Trophoblast cell (in vitro differentiated cells and primary cell): Measurements from ENCODE around the gene MPND.

ENCODE experiments used
- DNase-seq, 2 donors: peaks; one replicate each; pipeline ENCODE4 v3.0.0-alpha.2; 2016
- H2AFZ ChIP-seq: 2 replicates; pipeline ENCODE4 v1.6.1; 2013; ENCODE audit warnings: low read length, moderate library complexity, mild to moderate bottlenecking; ENCODE audit not compliant: insufficient read depth, poor library complexity
- H2AK5ac ChIP-seq: 2 replicates; pipeline ENCODE4 v1.6.1; 2013; ENCODE audit warnings: mild to moderate bottlenecking, low read length
- H2BK120ac ChIP-seq: 2 replicates; pipeline ENCODE4 v1.6.1; 2013; ENCODE audit warnings: low read length, mild to moderate bottlenecking, moderate library complexity; ENCODE audit not compliant: insufficient read depth, poor library complexity
- H2BK12ac ChIP-seq: 2 replicates; pipeline ENCODE4 v1.6.1; 2013; ENCODE audit warnings: mild to moderate bottlenecking, low read length, moderate library complexity
- H2BK5ac ChIP-seq: 2 replicates; pipeline ENCODE4 v1.6.1; 2013; ENCODE audit warnings: low read length, low read depth, moderate library complexity, mild to moderate bottlenecking; ENCODE audit not compliant: poor library complexity
- H3K14ac ChIP-seq: 2 replicates; pipeline ENCODE4 v1.6.1; 2013; ENCODE audit warnings: mild to moderate bottlenecking, low read length
- H3K18ac ChIP-seq: 2 replicates; pipeline ENCODE4 v1.6.1; 2013; ENCODE audit warnings: mild to moderate bottlenecking, low read length
- H3K23ac ChIP-seq: 2 replicates; pipeline ENCODE4 v1.6.1; 2013; ENCODE audit warnings: low read length
- H3K27ac ChIP-seq: 2 replicates; pipeline ENCODE4 v1.5.1; 2013; ENCODE audit warnings: low read depth, mild to moderate bottlenecking, inconsistent platforms, low read length, moderate library complexity
- H3K27me3 ChIP-seq: 2 replicates; pipeline ENCODE4 v1.6.1; 2013; ENCODE audit warnings: inconsistent platforms, mild to moderate bottlenecking, low read length, moderate library complexity; ENCODE audit not compliant: insufficient read depth
- H3K36me3 ChIP-seq, 2 experiments: 1 replicate in 1 of 2; 2 replicates in 1 of 2; pipeline ENCODE4 v1.6.1; 2013; ENCODE audit warnings: low read length in 2 of 2, mild to moderate bottlenecking in 2 of 2, moderate library complexity in 1 of 2; ENCODE audit not compliant: insufficient read depth in 2 of 2, control insufficient read depth in 1 of 2
- H3K4ac ChIP-seq: 2 replicates; pipeline ENCODE4 v1.6.1; 2013; ENCODE audit warnings: low read depth, mild to moderate bottlenecking, low read length, moderate library complexity
- H3K4me1 ChIP-seq, 2 experiments: 1 replicate in 1 of 2; 2 replicates in 1 of 2; pipeline ENCODE4 v1.6.1; 2013; ENCODE audit warnings: low read length in 2 of 2, mild to moderate bottlenecking in 2 of 2, moderate library complexity in 1 of 2; ENCODE audit not compliant: insufficient read depth in 2 of 2, control insufficient read depth in 1 of 2
- H3K4me2 ChIP-seq: 2 replicates; pipeline ENCODE4 v1.6.1; 2013; ENCODE audit warnings: inconsistent platforms, mild to moderate bottlenecking, low read length, moderate library complexity
- H3K4me3 ChIP-seq: 2 replicates; pipeline ENCODE4 v1.5.1; 2013; ENCODE audit warnings: mild to moderate bottlenecking, low read depth, low read length, inconsistent platforms
- H3K79me1 ChIP-seq: one replicate; pipeline ENCODE4 v1.6.1; 2013; ENCODE audit warnings: low read length
- H3K79me2 ChIP-seq: 2 replicates; pipeline ENCODE4 v1.6.1; 2013; ENCODE audit warnings: low read length, mild to moderate bottlenecking; ENCODE audit not compliant: control insufficient read depth, insufficient read depth, poor library complexity
- H3K9ac ChIP-seq: 2 replicates; pipeline ENCODE4 v1.6.1; 2013; ENCODE audit warnings: mild to moderate bottlenecking, low read length
- H3K9me3 ChIP-seq: 2 replicates; pipeline ENCODE4 v1.6.1; 2013; ENCODE audit warnings: low read depth, mild to moderate bottlenecking, control low read depth, inconsistent platforms, low read length; ENCODE audit not compliant: insufficient read depth
- H4K12ac ChIP-seq: 2 replicates; pipeline ENCODE4 v1.6.1; 2013; ENCODE audit warnings: low read depth, mild to moderate bottlenecking, low read length, moderate library complexity
- H4K8ac ChIP-seq: 2 replicates; pipeline ENCODE4 v1.6.1; 2013; ENCODE audit warnings: low read depth, mild to moderate bottlenecking, low read length, moderate library complexity
- H4K91ac ChIP-seq: one replicate; pipeline ENCODE4 v1.6.1; 2013; ENCODE audit warnings: low read depth, mild to moderate bottlenecking, low read length, moderate library complexity
- WGBS: extraction: QIAGEN DNeasy Blood & Tissue Kit; methylation state at CpG from one replicate; pipeline ENCODE4 v1.1.7; 2013; ENCODE audit warnings: missing lambda C conversion rate; ENCODE audit not compliant: insufficient read length, insufficient coverage; ENCODE audit errors: extremely low coverage; 5-methylcytosine and 5-hydroxymethylcytosine counted together

MPND gene

DNA sequence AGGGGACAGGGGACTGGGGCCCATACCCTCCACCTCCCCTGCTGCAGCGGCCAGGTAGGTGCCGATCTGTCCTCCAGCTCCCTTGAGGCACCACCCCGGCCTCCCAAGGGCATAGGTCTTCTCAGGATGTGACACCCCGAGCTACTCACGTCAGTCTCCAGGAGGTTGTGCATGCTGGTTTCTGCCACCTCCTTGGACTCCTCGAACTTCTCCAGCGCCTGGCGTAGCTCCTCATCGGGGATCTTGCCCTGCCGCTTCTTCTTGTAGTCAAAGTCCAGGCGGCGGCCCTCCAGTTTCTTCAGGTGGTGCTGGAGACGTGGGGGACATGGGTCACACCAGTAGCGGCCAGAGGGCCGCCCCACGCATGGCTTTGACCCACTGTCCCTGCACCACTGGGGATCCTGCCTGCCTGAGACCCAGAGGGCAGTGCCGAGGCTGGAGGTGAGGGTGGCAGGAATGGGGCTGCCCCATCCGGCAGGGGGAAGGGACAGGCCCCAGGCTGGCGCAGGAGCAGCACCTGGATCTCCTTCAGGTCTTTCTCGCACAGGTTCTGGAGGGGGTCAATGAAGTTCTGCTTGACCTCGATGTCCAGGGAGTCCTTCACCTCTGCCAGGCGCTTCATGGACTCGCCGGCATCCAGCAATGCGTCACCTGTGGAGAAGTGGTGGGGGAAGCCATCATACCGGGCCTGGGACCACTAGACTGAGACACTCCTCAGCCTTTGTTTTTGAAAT is 20.4 kb downstream of the MPND start:
- Histone ChIP-seq H3K79me1 (no peaks in the 10 kb centered on the region), H2AFZ (no peak overlapping the region), H3K79me2 (no peaks in the 10 kb centered on the region), H3K9me3 (peaks cover 2% of the 10 kb centered on the region), H2BK120ac (no peak overlapping the region), H3K14ac (no peak overlapping the region), H2BK5ac (no peak overlapping the region), H3K23ac (no peak overlapping the region), H3K4me1 (peaks cover 0 to 3% of the 10 kb centered on the region in 2 experiments), H2AK5ac (no peak overlapping the region), H3K36me3 (peaks cover 91% of the 10 kb centered on the region in 2 experiments), H3K27me3 (no peaks in the 10 kb centered on the region), H3K27ac (no peak overlapping the region), H4K12ac (no peak overlapping the region), H3K4me3 (no peak overlapping the region), H4K91ac (no peak overlapping the region), H4K8ac (no peak overlapping the region), H2BK12ac (no peak overlapping the region), H3K4ac (no peak overlapping the region), H3K9ac (no peak overlapping the region), H3K4me2 (no peak overlapping the region), H3K18ac (no peak overlapping the region)
- DNase-seq, result no peak
- WGBS, result no CpG with 5 or more reads among the region's 26 CpGs

DNA sequence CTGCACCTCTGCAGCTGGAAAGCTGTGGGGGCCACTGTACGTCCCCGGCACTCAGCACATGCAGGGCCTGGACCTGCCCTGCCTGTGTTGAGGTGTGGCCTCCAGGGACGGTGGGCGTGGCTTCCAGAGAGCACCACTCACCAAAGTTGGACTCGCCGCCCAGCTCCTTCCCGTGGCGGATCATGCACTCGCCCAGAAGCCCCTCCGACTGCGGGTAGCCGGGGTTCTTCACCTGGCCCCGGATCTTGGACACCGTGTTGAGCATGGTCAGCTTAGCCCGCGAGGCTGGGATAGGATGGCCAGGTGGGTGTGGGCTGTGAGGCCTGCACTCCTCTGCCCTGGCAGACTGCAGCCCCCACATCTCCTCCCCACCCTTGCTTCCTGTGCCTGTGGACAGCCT is 22.0 kb downstream of the MPND start:
- Histone ChIP-seq H3K14ac (no peak overlapping the region), H3K27ac (no peak overlapping the region), H4K8ac (no peak overlapping the region), H3K36me3 (peaks cover 75 to 79% of the 10 kb centered on the region in 2 experiments), H3K79me2 (peaks cover 2% of the 10 kb centered on the region), H3K4ac (no peak overlapping the region), H2BK5ac (no peak overlapping the region), H2BK12ac (no peak overlapping the region), H3K23ac (no peak overlapping the region), H4K91ac (no peak overlapping the region), H4K12ac (no peak overlapping the region), H2BK120ac (no peak overlapping the region), H3K18ac (no peak overlapping the region), H3K4me2 (no peak overlapping the region), H3K9ac (no peak overlapping the region), H3K4me3 (no peak overlapping the region), H3K79me1 (no peaks in the 10 kb centered on the region), H2AFZ (no peak overlapping the region), H3K4me1 (peaks cover 0 to 6% of the 10 kb centered on the region in 2 experiments), H2AK5ac (no peak overlapping the region), H3K27me3 (no peaks in the 10 kb centered on the region), H3K9me3 (peaks cover 2% of the 10 kb centered on the region)
- WGBS, result no CpG with 5 or more reads among the region's 16 CpGs
- no peak for DNase-seq

DNA sequence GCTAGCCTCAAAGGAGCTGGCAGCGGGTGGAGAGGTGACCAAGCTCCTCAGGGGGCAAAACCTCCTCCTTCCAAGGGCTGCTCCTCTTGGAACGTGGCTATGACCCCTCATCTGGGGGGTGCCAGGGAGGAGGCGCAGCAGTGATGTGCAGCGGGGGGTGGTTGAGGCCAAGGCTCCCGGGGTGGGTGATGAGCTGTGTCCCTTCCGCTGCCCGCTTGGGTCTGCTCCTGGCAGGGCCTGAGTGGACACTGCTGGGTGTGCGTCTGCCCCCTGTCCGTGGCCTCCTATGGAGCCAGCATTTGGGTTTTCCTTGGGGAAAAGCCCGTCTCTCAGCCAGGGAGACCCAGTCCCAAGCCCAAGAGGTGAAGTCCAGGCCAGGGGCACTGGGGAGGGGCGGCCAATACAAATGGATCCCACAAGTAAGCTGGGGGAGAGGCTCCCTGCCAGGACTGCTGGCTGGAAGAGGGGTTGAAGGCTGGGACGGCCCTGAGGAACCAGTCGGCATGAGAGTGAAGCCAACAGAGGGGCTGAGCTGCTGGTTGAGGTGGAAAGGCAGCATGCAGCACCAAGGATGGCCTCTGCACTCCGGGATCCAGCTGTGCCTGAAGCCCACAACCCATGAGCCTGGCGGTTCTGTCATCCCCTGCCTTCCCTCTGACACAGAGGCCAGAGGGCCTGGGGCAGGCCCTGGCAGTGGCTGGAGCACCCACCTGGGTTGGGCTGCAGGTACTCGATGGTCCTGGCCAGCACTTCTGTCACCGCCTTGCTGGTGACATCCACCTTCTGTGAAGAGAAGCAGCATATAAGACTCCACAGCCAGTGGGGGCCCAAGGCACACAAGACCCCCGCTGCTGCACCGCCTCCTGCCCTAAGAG is 22.7 kb downstream of the MPND start:
- Histone ChIP-seq H3K9me3 (peaks cover 2% of the 10 kb centered on the region), H3K23ac (no peak overlapping the region), H3K36me3 (peaks cover 70 to 74% of the 10 kb centered on the region in 2 experiments), H2AFZ (no peak overlapping the region), H3K4me3 (no peak overlapping the region), H3K4me1 (peaks cover 0 to 6% of the 10 kb centered on the region in 2 experiments), H4K12ac (no peak overlapping the region), H2AK5ac (no peak overlapping the region), H3K4me2 (no peak overlapping the region), H4K8ac (no peak overlapping the region), H3K18ac (no peak overlapping the region), H4K91ac (no peak overlapping the region), H2BK12ac (no peak overlapping the region), H2BK5ac (no peak overlapping the region), H2BK120ac (no peak overlapping the region), H3K27me3 (no peaks in the 10 kb centered on the region), H3K14ac (no peak overlapping the region), H3K4ac (no peak overlapping the region), H3K27ac (no peak overlapping the region), H3K79me1 (no peaks in the 10 kb centered on the region), H3K79me2 (peaks cover 2% of the 10 kb centered on the region), H3K9ac (no peak overlapping the region)
- no peak for DNase-seq
- WGBS, result no CpG with 5 or more reads among the region's 19 CpGs

DNA sequence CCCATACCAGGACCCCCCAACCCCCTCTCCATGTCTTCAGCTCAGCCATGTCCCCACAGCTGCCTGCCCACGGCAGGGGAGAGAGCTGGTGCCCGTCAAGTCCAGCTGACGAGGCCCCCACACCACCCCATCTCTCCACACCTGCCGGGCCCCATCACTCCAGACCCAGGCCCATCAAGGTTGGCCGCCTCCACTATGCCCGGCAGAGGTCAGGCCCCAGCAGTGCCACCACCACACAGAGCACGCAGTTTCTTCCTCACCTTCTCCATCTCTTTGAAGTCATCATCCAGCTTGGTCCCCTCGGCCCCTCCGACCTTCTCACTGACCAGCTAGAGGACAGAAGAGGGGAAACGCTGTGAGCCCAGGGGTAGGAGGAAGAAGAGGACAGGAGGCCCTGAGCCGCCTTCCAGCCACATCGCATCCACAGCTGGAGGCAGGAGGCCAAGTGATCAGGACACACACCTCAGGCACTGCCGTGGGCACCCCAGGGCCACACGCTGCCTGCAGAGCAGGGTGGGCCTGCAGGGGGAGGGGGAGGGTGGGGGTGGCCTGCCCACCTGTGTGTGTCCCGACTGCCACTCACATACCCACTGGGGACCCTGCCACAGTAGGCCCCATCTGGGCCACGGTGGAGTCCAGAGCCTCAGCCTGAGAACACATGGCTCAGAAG is 23.4 kb downstream of the MPND start:
- Histone ChIP-seq H3K18ac (no peak overlapping the region), H3K4ac (no peak overlapping the region), H3K79me1 (no peaks in the 10 kb centered on the region), H4K8ac (no peak overlapping the region), H3K23ac (no peak overlapping the region), H3K4me2 (no peak overlapping the region), H3K9ac (no peak overlapping the region), H4K91ac (no peak overlapping the region), H2AFZ (no peak overlapping the region), H3K9me3 (peaks cover 2% of the 10 kb centered on the region), H2BK120ac (no peak overlapping the region), H2AK5ac (no peak overlapping the region), H3K4me3 (no peak overlapping the region), H3K14ac (no peak overlapping the region), H3K27ac (no peak overlapping the region), H2BK12ac (no peak overlapping the region), H4K12ac (no peak overlapping the region), H3K79me2 (peaks cover 5% of the 10 kb centered on the region), H2BK5ac (no peak overlapping the region), H3K36me3 (peaks cover 70 to 73% of the 10 kb centered on the region in 2 experiments), H3K27me3 (no peaks in the 10 kb centered on the region), H3K4me1 (peaks cover 0 to 3% of the 10 kb centered on the region in 2 experiments)
- WGBS, result no CpG with 5 or more reads among the region's 16 CpGs
- DNase-seq, result no peak
